Glomerular visceral epithelial cell (primary cell): ENCODE measurements around the gene TBX1.
"Not testable (repeated sequence)": the region's sequence is repeated elsewhere in the genome, so short reads cannot be mapped to it uniquely, and the experiment has no call there.

Source experiments
- DNase-seq: peaks from one replicate; pipeline ENCODE4 v3.0.0-alpha.2; 2016; ENCODE audit errors: extremely low spot score

Gene TBX1

GRCh38 chr22:19765477-19766239, 5.1 kb downstream of the TBX1 start:
- no peak for DNase-seq

- no peak for DNase-seq
These were observed 5.6 kb downstream of the TBX1 start for GRCh38 chr22:19766240-19766510.

GRCh38 chr22:19766511-19767426, 6.2 kb downstream of the TBX1 start:
- DNase-seq: peak; percentile 9

GRCh38 chr22:19767427-19768341, 7.1 kb downstream of the TBX1 start:
- DNase-seq: no peak

GRCh38 chr22:19769393-19769715, 8.8 kb downstream of the TBX1 start:
- DNase-seq: no peak

DNA sequence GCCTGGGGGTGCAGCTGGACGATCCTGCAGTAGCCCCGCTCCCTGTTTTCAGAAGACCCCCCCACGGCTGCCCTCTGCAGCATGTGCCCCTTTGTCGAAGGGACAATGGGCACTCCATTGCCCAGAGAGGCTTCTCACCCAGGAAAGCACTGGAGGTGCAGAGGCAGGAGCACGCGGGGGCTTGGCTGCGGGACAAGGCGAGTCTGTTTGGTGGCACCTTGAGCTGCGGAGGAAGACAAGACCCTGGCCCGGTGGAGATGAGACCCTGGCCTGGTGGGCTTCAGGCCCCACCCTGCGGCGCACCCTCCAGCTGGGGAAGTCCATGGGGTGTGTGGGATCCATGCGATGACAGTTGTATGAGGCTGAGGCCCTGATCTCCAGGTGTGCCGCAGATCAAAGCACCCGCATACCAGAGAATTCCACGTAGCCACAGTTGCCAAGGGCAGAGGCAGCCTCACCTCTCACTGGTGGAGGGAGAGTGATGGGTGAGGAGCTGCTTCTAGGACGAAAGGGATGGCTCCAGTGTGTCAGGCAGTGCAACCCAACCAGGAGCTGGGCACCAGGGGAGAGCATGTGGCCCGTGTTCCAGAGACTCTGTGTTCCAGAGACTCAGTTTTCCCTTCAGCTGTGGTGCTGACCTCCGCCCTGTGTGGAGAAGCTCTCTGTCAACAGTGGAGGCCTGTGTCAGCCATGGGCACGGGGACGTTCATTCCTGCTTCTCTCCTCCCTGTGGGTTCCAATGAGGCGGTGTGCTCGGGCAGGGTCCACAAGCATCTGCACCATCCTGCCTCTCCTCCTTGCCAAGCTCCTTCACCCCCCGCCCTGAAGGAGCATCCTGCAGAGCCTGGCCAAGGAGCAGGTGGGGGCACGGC, 10.0 kb downstream of the TBX1 start:
- DNase-seq: no peak

- no peak for DNase-seq
These were observed 11.8 kb downstream of the TBX1 start for GRCh38 chr22:19772422-19772672.

DNA sequence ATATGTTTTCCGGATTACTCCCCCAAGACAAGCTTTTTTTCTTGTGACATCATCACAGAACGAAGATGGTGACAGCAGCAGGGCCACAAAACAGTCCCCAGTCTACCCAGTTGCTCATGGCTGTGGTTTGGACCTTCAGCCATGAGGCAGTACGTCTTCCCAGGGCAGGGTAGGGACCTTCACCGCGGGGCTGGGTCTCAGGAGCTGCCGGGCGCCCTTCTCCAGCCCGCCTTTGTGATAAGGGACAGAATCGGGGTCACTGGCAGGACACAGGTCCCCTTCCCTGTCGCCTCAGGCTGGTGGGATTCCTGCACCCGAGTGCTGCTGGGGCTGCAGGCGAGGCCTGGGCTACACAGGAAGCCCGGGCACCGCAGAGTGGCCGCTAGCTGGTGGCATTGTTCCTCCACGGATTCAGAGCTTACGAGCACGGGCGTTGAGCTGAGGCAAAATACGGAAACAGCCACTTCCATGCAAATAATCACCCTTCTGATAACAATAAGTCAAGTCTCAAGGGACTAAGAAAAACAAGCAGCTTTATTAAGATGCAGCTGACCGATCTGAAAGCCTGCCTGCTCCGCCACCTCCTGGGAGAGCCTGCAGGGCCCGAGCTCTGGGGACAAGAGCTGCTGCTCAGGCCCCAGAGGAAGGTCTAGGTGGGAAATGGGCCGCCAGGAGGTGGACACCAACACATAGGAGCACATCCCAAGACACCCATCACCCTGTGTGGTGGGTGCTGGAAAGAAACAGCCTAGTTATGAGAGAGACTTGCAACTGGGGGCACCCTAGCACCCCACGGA, 12.3 kb downstream of the TBX1 start:
- DNase-seq: no peak

DNA sequence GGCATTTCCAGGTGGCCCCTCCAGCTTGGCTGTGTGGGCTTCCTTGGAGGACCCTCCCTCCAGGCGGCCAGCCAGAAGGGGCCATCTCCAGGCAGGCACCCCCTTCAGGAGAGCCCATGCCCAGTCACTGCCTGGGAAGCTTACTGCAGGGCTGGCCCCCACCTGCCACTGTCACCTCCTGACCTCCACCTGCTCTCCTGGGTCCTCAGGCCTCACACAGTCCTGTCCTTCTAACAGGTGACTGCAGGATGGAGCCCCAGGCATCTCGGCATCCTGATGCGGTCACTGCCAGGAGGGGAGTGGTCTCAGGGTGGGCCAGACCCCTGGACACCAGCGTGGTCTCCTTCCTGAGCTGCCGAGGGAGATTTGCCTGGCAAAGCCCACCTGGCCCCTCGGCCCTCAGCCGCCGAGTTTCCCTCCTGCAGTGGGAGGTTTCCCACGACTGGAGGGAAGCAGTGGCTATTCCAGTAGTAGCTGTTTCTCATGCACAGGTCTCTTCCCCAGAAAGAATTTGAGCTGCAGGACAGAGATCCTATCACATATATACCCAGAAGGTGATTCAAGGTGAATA, 13.0 kb downstream of the TBX1 start:
- no peak for DNase-seq

- DNase-seq: no peak
These were observed 14.1 kb downstream of the TBX1 start for GRCh38 chr22:19774628-19775027.

GRCh38 chr22:19775496-19776325, 15.1 kb downstream of the TBX1 start:
- DNase-seq: no peak

DNA sequence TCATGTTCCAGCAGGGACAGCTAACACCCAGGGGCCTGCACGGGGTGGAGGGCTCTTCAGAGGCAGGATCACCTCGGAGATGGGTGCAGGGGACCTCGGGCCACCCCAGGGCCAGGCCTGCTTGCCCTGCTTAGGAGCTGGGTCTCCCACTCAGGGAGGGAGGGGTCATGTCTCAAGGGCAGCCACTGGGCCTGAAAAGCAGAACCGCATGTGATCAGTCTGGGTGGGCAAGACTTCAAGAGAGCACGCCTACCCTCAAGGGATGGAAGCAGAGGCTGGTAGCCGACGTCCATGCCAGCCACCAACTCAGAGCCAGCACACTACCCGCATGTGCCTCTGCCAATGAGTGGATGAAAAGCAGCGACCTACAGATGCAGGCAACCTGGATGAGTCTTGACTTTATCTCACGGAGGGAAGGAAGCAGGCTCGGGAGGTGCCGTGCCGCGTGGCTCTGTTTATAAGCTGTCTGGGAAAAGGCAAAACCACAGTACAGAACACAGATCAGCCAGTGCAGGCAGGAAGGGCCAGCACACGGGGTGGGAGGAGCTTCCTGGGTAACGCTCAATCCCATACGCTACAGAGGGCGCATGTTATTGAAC, 16.0 kb downstream of the TBX1 start:
- DNase-seq: no peak

- not testable (repeated sequence) for DNase-seq
These were observed 16.6 kb downstream of the TBX1 start for GRCh38 chr22:19777192-19777591.

- no peak for DNase-seq
These were observed 18.4 kb downstream of the TBX1 start for GRCh38 chr22:19779011-19779421.

GRCh38 chr22:19779685-19780268, 19.2 kb downstream of the TBX1 start:
- no peak for DNase-seq

DNA sequence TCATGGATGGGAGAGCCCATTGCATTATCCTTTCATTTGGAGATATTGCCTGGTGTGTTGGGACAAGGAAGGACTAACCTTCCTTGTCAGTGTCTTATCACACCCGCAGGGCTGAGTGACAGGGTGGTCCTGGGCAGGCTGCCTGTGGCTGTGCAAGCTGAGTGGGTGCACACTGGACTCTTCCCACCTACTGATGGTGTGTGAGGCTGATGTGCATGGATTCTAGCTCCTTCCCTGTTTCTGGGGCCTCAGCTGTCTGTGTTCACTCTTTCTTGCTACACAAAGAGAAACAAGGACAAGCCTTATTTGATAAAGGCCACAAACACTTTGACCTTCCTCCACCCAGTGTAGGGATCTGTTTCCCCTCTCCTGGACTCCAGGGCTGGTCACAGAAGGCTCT, 22.0 kb downstream of the TBX1 start:
- DNase-seq: no peak

- no peak for DNase-seq
These were observed 23.2 kb downstream of the TBX1 start for GRCh38 chr22:19783586-19784383.
